SHP77 treated with DMSO at 0.1 percent for 48 hours (cell line): ENCODE data around the gene PRRC1.
"Not testable (repeated sequence)": the region's sequence is repeated elsewhere in the genome, so short reads cannot be mapped to it uniquely, and the experiment has no call there.

ENCODE experiments used
- DNase-seq: peaks from one replicate; lab custom pipeline; 2025; lab: John Stamatoyannopoulos, UW

The PRRC1 gene

DNA sequence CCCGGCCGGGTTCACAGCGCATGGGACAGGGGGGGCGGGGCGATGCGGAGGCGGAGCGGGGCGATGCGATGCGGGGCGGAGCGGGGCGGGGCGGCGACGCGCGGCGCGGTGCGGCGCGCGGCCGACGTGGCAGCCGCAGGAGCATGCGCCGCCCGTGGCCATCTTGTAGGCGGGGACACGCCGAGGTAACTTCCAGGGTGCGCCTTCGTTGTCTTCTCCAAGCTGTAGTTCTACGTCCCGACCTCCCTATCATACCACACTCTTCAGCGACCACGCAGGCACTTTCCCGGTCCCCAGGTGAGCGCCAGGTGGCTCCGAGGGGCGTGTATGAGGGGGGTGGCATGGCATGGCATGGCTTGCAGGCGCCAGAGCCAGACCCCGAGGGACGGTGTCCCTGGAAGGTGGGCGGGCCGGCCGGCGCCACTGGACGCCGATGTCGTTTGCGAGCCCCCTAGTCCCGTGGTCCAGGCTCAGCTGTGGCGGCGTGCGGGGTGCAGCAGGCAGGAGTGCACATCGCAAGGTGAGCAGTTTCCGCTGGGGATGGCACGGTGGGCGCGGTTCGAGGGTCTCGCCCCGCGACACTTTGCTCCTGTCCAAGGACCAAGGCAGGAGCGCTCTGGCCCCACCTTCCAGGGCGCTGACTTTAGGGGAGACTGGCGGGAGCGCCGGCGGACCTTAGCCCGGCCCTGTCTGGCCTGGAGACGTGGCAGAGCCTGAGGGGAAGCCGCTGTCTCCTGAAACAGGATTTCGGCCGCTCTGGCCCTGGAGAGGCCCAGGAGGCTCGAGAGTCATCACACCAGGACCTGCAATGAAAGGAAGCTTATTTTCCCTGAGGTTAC is at the start of gene PRRC1:
Gene PRRC1 (plus strand): TSS at position 161 of the 839 bp plus-strand sequence. CDS start 5,840 bp downstream, outside the sequence.
- DNase-seq: peak; percentile 47

DNA sequence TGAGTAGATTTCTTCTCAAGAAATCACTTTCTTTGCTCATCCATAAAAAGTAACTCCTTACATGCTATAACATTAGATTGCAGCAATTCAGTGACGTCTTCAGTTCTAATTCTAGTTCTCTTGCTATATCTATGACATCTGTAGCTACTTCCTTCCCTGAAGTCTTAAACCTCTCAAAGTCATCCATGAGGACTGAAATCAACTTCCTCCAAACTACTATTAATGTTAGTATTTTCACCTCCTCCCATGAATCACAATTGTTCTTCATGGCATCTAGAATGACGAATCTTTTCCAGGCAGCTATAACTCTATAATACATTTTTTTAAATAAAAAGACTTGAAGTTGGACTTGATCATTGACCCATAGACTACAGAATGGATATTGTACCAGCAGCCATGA is 46.2 kb upstream of the PRRC1 start:
- no peak for DNase-seq

DNA sequence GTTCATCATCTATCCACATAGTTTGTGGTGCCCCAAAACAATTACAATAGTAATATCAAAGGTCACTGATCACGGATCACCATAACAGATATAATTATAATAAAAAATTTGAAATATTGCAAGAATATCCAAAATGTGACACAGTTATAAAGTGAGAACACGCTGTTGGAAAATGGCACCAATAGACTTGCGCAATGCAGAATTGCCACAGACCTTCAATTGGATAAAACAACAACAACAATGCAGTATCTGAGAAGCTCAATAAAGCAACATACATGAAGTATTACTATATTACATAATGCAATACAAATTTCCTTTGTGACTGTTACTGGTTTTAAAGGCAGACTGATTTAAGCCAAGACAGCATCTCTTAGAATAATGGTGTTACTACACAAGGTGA is 44.7 kb upstream of the PRRC1 start:
- no peak for DNase-seq

DNA sequence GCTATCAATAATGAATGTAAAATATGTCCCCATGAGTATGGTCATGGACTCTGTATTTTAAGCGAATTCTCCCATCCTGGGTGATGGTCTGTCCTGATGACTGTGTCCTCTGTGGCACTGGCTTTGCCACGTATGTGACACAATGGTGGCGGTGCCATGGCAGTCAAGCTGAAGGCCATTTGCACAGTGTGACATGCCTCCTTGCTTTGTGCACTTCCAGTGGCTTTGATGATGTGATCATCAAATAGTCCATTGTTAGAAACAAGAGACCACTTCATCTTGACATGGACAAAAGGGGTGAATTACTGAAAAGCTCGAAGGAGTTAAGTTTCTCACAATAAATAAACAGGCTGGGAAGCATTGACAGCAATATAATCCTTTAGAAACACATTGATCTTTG is 31.0 kb upstream of the PRRC1 start:
- no peak for DNase-seq

DNA sequence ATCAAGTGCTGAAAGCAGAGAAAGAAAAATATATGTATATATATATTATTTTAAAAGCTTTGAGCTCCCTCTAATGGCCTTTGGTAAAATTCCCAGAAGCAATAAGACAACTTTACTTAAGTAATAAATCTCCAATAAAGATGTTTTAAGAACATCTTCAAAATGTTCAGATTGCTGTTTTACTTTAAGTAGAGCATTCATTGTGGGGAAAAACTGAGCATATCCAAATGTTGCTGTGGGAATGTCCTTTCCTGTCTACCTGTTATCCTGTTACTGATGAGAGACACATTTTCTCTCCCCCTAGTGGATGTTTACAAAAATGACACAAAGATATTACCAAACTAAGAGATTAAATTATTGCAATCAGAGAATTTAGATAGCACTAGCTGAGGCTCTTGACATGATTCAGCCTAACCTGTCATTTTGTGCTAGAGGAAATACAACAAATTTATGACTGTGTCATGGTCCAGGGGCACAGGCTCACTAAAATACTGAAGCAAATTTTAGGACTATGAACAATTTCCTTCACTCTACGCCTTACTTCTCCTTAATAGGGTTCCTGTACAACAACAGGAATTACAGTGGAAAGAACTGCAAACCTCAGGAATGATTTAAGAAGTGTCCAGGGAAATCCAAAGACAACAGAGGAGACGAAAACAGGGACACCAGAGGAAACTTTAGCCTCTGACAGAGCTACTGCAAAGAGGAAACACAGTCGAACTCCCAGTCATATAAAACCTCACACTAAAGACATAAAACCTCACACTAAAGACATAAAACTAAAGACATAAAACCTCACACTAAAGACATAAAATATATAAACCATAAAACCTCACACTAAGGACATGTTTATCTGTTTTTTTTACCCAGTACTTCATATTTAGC is 24.3 kb upstream of the PRRC1 start:
- peak; percentile 58 for DNase-seq

DNA sequence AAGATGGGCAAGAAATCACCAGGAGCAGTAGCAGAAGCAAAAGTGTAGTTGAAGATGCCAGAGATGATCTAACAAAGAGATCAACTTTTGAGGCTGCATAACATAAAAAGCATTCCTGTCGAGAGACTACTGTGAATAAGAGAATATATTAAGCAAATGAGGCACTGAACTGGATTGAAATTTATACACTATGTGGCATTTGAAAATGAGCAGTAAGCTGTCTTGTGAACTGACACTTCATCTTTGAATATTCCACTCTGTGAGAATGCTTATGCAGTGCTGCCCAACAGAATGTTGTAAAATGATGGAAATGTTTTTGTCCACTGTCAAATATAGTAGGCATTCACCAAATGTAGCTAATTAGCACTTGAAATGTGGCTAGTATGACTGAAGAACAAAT is 18.9 kb upstream of the PRRC1 start:
- DNase-seq: no peak

DNA sequence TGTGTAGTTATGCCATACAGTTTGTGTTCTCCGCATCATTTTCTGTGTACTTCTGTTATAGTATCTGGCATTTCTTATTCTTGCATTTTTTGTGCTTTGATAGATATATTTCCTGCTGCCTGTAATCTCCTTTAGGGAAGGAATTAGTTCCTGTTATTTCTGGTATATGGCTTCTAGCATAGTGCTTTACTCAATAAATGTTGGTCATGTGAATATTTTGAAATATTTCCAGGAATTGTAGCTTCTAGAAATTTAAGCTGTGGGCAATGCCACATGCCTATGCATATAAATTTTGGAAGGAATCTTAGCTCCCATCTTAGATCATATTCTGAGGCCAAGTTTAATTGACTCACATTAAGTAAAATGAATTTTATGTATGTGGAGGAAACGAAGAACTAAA is 11.5 kb upstream of the PRRC1 start:
- DNase-seq: no peak

DNA sequence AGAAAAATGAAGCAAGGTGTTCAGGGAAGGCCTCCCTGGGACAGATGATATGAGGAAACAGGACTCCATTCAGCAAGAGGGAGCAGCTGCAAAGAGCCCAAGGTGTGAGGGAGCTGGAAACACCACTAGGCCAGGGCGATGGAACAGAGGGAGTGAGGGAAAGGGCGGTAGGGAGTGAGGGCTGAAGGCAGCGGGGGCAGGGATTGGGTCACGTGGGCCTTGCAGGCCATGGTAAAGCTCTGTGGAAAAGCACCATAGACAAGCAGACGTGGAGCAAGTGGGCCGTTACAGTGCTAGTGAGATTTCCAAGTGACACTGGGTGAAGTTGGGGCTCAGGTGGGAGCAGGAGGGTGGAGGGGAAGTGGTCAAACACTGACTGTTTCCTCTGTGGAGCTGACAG is 10.8 kb upstream of the PRRC1 start:
- no peak for DNase-seq

DNA sequence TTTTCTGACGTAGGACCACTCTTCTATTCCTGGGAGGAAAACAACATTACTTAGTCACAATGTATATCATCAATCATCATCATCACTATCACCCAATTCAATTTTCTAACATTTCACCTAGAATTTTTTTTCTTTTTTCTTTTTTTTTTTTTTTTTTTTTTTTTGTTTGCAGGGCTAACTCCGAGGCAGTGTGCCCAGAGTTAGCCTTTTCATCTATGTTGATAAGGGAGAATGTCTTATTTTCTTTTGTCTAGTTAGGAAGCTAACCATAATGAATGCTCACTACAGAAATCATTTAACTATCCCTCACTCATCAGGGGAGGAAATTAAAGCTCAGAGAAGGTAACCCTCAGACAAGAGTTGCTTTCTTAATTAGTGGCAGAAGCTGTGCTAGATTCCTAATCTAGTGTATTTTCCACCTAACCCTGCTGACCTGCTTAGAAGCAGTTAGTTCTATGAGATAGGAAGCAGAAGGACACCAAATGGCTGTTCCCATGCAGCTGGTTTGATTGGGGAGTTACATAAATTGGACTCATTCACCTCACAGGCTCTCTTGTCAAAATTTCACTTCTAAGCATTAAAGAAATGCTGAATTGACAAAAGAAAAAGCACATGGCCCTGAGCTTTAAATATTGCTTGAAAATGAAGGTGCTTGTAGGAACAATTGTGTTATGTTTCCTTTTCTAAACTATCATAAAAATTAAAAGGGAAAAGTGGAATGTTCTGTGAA is 8.6 kb upstream of the PRRC1 start:
- no peak for DNase-seq

DNA sequence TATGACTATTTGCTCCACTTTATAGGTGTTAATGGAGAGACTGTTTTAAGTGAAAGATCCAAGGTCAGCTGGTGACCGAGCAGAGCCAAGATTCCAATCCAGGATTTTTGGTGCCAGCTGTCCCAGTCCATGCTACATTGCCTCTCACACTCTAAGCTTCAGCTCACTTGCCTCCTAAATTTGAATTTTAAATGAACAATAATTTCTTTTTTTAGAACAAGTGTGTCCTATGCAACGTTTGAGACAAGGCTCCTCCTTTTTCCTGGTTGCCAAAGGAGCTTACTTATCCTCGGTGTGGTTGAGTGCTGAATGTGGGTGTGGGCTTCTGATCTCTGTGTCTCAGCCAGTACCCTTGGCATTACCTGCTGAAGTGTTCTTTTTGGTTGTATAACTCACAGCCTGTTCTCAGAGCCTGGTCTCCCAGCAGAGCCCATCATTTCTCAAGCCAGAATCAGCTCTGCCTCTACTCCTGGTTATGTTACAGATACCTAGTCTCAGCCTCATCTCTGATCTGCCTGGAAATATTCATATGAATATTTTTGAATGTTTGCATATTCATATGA is 4.0 kb upstream of the PRRC1 start:
- DNase-seq: no peak

DNA sequence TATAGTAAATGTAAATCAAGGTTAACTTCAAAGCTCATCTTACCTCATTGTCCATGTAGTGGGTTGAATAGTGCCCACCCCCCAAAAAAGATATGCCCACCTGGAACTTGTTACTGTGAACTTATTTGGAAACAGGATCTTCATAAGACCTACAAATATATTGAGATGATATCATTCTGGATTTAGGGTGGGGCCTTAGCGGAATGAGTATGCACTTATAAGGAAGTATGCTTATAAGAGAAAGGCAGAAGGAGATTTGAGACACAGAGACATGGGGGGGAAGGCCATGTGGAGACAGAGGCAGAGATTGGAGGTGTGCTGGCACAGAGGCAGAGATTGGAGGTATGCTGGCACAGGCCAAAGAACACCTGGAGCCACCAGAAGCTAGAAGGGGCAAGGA is 2.6 kb upstream of the PRRC1 start:
- DNase-seq: no peak

DNA sequence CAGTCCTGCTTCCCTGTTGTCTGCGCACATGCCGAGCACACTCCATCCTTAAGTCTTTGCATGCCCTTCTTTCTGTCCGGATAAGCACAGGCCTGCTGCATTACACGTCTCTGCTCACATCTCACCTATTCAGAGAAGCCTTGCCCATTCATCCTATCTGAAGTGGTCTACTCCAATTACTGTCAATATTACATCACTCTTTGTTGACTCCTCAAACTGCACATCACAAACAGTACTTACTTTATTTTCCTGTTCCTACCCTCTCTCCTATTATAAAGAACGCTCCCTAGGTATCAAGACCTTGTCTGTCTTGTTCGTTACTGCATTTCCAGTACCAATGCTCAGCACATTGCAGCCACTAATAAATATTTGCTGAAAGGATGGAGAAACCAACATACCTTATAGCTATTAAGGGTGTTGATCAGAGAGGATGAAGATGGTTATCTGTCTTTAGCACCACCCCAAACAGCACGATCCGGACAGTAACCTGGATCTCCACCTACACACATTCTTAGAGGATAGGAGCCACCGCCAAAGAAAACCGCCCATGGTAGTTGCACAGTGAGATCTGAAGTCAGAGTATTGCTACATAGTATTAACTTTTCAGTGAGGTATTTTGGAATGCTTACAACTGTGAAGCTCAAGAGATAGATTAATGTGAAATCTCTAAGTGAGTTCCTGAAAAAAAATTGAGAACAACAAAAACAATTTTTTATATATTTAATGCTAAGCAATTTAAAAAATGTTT is 1.6 kb upstream of the PRRC1 start:
- peak; percentile 43 for DNase-seq

DNA sequence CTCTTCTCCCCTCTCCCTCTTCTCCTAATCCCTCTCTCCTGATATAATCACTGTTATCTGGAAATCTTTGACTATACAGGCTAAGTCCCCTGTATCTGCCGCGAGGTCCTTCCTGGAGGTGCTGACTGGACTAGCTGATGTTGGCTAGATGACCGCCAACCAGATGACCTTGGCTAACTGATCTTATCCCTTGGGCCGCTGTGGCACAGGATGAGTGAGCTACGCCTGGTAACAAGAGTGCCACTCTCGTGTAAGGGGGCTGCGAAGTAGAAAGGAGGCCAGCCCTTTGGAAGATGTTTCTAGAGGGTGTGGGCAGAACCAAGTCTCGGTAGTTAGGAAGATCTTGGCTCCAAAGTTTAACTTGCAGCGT is 345 bp upstream of the PRRC1 start:
- DNase-seq: peak; percentile 28

DNA sequence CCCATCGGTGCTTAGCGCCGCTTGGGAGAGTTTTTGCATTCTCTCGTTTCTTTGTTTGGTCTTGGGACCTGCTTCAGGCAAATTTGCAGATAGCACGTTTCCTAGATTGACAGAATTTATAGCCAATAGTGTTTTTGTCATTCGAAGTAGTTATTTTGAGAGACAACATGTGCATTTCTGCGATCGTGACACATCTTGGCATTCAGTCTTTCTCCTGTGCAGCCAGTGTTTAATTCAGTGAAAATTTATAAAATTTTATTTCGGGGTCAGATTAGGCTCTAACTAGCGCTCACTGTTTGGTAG is 830 bp downstream of the PRRC1 start:
- no peak for DNase-seq

DNA sequence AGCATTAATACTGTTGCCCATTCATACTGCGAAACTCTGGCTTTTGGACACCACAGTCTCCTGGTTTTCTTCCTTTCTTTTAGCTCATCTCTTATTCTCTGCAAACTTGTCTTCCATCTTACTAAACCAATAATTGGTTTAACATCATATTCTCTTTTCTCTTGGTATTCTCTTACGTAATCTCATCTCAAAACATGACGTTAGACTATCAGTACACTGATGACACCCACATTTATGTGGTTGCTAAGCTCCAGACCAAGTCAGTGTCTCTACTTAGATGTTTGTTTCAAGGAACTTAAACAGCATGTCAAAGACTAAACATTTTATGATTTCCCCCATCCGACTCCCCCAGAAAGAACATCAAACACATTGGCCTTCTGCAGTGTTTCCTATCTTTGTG is 2.1 kb downstream of the PRRC1 start:
- DNase-seq: no peak

DNA sequence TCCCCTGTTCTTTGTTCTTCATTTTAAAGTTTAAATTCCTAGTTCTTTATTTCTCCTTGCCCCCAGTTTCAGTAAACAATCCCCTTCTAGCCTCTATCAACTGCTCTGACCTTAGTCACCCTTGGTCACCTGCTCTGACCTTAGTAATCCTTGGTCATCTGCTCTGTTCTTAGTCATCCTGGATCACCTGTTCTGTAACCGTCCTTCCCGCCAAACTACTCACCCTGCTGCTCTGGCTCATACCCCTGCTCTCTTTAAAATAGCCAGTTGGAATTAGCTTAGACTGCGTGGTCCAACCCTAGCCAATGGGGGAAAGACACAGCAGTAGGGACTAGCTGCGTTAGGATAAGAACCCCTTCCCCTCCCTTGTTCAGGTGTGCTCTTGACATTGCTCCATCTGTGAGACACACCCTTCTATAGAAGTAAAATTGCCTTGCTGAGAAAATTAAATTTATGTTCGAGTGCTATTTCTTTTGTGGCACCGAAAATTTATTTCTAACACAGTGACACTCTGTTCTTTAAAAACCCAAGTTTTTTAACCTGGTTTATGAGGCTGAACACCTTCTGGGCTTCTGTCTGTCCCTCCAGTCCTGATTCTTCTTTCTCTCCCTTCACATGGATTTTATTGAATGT is 3.8 kb downstream of the PRRC1 start:
- no peak for DNase-seq

DNA sequence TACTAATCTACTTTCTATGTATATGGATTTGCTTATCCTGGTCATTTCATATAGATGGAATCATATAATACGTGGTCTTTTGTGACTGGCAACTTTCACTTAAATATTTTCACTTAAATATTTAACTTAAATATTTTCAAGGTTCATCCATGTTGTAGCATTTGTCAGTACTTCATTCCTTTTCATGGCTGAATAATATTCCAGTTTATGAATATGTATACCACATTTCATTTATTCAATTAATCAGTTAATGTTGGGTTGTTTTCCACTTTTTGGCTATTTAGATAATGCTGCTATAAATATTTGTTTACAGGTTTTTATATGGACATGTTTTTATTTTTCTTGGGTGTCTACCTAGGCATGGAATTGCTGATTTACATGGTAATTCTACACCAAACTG is 7.7 kb downstream of the PRRC1 start:
- DNase-seq: no peak

DNA sequence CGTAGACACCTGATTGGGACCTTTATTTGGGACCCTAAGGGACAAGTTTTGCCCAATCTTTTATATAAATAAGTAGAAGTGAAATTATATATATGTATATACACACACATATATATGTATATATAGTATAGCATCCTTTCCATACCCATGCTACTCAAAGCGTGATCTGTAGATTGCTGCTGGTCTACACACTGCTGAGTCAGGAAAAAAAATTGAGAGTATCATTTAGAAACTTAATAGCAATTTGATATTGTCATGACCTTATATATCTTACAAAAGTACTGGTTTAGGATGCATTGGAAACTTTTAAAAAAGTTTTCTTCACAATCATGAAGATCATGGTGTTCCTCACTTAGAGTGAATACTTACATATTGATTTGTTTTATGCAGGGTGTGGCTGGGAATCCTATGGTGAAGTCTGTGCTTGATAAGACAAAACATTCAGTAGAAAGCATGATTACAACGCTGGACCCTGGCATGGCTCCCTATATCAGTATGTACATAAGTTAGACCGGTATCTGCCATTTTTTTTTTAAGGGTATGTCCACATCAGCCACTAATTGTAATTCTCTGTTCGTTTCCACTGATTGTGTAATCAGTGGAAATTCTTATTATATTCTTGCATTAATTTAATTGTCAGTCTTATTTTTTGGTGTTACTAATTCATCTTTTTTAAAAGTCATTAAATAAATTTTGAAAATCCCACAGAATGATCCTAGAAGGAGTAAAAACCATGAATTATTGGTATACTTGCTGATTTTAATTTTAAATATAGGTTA is 12.7 kb downstream of the PRRC1 start:
- DNase-seq: no peak

DNA sequence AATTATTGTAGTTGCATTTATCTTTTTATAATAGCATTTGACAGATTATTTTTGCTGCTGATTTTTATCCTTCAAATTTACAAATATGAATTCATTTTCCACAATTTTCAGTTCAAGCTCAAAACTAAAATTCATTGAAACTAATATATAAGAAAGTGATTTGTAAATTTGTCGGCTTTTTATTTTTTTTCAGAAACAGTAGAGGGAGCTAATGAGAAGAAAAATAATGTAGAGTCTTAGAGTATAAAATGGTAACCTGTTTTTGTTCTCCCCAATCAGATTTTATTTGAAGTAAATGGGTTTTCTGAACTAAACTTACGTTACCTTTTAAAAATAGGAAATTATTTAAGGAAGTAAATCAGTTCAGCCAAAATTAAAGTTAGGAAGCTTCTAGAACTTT is 19.2 kb downstream of the PRRC1 start:
- DNase-seq: no peak

DNA sequence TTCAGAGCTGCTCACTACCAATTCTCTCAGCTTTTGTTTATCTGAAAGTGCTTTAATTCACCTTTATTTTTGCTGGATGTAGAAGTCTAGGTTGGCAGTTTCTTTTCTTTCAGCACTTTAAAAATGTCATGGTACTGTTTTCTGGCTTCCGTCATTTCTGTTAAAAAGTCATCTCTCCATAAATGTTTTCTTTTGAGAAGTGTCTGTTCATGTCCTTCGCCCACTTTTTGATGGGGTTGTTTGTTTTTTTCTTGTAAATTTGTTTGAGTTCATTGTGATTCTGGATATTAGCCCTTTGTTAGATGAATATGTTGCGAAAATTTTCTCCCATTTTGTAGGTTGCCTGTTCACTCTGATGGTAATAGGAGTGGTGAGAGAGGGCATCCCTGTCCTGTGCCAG is 23.1 kb downstream of the PRRC1 start:
- not testable (repeated sequence) for DNase-seq
